Measurements from ENCODE around the gene HEATR3.
"Not testable (repeated sequence)": the region's sequence is repeated elsewhere in the genome, so short reads cannot be mapped to it uniquely, and the experiment has no call there.

HEATR3 gene

DNA sequence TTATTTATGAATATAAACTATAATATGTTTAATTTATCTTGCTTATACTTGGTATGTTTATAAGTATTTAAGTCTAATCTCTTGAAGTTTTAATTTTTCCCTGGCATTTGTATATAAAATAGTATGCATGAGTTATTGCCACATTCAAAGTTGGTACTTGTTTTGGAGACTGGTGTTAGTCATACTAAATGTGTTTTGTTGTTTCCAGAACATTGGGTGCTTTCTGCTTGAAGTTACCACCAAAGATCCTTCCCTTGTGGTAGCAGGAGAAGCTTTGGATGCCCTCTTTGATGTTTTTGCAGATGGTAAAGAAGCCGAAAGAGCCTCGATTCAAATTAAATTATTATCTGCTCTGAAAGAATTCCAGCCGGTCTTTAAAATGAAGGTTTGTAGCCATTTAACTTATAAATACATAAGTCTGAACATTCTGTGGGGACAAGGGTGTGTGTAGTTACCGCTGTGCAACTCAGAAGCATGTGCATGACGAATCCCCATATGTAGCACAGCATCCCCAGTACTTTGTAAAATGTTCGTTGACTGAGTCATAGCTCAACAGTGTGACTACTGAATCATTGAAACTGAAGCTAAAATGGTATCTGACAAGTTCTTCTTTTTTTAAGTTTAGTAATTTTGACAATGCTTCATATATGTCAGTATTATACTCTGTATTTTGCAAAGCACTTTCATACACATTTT is 36.4 kb downstream of the HEATR3 start:
- no peak for DNase-seq (ENCODE audit: low read depth)

DNA sequence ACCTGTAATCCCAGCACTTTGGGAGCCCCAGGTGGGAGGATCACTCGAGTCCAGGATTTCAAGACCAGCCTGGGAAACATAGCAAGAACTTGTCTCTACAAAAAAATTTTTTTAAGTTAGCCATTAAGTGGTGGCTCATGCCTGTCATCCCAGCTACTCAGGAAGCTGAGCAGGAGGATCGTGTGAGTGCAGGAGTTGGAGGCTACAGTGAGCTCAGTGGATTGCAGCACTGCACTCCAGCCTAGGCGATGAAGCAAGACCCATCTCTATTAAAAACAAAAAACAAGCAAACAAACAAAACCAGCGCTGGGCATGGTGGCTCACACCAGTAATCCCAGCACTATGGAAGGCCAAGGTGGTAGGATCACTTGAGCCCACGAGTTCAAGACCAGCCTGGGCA is 38.0 kb downstream of the HEATR3 start:
- DNase-seq (ENCODE audit: low read depth): no peak

DNA sequence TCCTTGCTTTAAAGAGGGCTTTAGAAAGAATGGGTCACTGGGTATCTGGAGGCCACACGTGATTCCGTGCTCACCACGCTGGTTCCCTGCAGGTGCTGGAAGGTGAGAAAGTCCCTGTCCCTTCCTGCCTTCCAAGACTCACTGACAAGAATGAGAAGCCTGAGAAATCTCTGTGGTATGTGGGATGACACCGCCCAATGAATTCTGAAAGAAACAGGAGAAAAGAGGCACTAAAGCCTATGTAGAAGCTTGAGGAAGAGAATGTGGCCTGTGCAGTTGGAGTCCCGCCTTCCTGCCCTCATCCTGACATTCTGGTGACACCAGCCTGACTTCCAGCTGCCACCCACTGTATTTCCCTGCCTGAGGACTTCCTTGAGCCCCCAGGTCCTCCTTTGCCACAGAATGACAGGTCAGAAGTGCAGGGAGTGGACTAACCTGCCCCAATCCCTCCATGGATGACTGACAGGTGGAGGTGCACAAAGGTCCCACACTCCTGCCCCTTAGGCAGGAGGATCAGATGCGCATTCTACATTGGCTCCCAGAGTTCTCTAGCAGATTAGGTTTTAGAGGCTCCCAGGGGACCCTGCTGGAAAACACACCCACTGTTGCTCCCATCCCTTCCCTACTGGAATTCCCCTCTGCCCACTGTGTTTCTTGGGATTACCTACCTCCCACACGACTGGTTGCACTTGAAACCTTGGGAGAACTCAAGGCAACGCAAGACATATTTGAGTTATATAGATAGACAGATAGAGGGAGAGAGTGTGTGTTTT is 48.8 kb downstream of the HEATR3 start:
- no peak for DNase-seq (ENCODE audit: low read depth)

DNA sequence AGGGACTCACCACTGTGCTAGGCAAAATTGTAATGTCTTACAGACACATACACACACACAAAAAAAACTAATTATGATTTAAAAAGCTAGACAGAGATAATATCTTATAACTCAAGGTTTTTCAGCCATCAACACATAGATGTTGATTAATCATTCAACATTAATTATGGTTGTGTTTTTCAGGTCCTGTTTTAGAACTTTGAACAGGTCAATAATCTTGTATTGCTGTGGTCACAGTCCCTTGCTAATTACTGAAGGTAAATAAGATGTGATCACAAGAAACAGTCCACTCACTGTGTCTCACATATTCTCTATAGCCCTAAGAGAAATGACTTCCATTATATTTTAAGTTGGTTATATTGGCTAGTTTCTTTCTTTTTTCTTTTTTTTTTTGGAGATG is 54.9 kb downstream of the HEATR3 start:
- DNase-seq (ENCODE audit: low read depth): no peak

DNA sequence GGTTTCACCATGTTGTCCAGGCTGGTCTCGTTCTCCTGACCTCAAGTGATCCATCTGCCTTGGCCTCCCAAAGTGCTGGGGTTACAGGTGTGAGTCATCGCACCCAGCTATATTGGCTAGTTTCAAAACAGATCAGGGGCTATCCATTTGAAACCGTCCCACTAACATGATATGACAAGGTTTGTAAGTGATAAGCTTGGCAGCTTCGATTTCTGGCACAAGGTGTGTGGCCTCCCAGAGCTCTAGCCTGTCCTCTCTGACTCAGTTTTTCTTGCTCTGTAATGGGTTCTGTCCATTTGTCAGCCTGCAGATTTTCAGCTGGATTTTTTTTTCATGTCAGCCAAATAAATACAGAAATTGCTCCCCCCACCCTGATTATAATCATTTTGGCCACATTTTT is 55.5 kb downstream of the HEATR3 start:
- no peak for DNase-seq (ENCODE audit: low read depth)

DNA sequence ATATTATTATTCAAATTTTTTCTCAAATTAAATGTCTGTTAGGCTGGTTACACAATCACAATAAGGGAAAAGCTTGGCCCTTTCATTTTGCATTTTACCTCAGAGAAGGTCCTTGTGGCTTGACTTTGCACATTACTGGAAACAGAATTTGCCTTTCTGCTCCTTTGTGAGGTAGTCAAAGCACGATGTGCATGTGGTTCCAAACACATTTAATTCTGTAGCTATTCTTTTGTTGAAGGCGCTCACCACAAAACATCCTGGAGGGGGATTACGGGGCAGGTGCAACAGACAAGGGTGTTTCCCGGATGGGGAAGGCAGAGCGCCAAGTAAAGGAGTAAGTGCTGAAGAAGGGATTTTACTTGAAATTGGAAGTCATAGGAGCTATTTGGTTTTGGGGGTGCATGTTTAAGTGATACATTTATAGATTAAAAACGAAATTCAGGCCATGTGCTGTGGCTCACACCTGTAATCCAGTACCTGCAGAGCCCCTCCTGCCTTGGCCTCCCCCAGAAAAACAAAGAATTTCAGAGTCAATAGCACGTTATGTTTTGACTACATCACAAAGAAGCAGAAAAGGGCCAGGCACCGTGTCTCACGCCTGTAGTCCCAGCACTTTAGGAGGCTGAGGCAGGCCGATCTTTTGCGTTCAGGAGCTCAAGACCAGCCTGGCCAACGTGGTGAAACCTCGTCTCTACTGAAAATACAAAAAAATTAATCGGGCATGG is 56.1 kb downstream of the HEATR3 start:
- DNase-seq (ENCODE audit: low read depth): no peak

DNA sequence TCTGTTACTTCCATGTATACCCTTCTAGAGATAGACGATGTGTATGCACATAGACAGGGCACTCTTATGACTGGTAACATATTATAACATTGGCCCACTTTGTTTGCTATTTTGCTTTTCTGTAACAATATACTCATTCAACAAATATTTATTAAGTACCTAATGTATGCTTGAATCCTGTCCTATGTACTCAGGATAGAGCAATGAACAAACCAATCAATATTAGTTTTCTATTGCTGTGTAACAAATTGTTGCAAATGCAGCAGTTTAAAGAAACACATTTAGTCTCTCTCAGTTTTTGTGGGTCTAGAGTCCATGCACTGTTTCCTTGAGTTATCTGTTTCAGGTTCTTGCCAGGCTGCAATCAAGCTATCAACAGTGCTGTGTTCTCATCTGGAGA is 57.6 kb downstream of the HEATR3 start:
- no peak for DNase-seq (ENCODE audit: low read depth)

DNA sequence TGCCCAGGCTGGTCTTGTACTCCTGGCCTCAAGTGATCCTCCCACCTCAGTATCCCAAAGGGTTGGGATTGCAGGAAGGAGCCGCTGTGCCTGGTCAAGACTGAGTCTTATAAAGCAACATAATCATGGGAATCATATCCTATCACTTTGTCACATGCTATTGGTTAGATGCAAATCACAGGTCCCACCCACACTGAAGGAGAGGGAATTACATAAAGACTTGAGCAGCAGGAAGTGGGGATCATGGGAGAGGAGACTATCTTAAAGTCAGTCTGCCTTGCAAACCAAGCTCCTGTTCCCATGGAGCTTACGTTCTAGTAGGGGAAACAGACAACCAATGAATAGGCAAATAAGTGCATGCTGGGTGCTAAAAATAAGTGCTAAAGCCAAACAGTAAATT is 59.0 kb downstream of the HEATR3 start:
- no peak for DNase-seq (ENCODE audit: low read depth)

DNA sequence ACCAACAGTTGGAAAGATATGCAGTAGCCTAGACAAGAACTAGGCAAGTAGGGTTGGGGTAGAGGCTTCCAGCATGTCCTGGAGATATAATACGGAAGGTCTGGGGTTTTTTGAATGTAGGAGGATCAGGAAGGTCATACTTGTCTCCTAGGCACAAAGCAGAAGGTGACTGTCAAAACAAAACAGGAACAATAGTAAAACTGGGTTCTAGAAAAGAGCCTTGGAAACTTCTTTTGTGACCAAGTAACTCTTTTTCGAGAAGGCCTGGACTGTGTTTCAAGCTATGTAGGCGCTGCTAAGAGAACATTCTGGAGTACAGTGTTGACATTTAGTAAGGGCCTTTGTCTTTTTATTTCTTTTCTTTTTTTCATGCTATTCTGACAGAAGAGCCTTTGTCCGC is 60.4 kb downstream of the HEATR3 start:
- no peak for DNase-seq (ENCODE audit: low read depth)

DNA sequence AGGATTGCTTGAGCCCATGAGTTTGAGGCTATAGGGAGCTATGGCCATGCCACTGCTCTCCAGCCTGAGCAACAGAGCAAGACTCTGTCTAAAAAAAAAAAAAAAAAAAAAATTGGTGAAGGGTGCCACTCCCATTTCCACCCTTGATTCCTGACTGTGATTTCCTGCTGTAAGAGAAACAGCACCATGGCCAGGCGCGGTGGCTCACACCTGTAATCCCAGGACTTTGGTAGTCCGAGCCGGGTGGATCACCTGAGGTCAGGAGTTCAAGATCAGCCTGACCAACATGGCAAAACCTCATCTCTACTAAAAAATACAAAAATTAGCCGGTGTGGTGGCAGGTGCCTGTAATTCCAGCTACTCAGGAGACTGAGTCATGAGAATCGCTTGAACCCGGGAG is 66.8 kb downstream of the HEATR3 start:
- DNase-seq (ENCODE audit: low read depth): not testable (repeated sequence)

DNA sequence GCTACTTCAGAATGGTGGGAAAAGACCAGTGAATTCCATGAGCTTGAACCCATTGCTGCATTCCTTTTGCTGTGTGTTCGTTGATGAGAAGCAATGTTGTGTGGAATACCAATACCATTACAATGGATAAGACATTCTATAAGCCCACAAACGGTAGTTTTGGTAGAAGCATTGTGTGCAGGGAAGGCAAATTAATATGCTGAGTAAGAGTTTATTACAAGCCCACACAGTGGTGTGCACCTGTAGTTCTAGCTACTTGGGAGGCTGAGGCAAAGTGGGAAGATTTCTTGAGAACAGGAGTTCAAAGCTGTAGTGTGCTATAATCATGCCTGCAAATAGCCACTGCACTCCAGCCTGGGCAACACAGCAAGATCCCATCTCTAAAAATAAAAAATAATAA is 67.4 kb downstream of the HEATR3 start:
- no peak for DNase-seq (ENCODE audit: low read depth)

DNA sequence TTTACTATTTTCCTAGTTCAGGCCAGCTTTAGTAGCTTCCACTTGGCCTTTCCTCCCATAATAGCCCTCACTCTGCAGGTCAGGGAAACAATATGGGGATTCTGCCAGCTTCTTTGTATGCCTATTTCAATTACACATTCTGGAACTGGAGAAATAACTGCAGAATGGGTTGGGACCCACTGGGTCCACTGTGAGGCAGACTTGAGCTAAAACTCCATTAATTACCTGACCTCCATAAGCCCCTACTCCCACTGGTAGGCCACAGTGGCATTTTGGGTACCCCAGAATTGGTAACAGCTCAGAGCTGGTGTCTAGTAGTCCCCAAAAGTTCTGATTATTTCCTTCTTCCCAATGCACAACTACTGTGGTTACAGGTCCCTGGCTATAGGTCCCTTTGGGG is 70.6 kb downstream of the HEATR3 start:
- DNase-seq (ENCODE audit: low read depth): no peak

DNA sequence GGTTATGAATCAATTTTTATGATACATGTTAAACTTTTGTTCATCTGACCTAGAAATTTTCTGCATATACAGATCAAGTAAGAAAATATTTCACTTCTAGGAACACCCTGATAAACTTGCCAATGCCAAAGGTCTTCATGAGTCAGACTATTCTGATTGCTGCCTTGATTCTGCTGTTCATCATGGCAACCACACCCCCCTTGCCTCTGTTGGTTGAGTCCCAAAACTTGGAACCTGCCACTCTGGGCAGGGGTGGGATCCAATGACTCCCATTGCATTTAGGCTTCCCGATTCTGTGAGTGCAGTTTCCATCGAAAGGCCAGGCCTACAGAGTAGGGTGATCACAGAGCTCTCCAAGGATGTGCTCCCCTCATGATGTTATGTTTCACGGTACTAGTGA is 71.5 kb downstream of the HEATR3 start:
- DNase-seq (ENCODE audit: low read depth): no peak

DNA sequence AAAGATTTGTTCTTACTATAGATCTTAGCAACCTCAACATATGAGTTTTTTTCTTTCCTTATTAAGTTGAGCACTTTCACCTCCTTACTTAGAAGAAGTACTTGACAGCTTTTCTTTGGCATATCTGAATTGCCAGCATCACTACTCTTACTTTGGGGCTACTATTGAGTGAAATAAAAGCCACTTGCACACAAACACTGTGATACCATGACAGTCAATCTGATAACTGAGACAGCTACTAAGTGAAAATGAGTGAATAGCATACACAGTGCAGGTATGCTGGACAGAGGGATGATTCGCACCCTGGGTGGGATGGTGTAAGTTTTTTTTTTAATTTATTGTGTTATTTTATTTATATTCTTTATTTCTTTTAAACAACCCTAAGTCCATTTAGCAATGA is 73.8 kb downstream of the HEATR3 start:
- DNase-seq (ENCODE audit: low read depth): no peak

DNA sequence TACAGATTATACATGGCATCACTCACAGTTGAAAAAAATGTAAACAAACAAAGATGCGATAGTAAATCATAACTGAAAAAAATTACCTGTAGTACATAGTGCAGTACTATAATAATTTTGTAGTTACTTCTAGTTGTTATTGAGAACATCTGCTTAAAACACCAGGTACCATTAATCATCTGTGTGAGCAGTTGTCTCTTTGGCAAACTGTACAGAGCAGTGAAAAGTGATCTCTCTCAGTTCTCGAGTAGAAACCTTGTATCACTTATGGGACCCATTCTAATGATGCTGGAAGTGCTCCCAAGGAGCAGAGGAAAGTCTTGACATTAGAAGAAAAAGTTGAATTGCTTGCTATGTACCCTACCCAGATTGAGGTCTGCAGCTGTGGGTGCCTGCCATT is 78.4 kb downstream of the HEATR3 start:
- no peak for DNase-seq (ENCODE audit: low read depth)

DNA sequence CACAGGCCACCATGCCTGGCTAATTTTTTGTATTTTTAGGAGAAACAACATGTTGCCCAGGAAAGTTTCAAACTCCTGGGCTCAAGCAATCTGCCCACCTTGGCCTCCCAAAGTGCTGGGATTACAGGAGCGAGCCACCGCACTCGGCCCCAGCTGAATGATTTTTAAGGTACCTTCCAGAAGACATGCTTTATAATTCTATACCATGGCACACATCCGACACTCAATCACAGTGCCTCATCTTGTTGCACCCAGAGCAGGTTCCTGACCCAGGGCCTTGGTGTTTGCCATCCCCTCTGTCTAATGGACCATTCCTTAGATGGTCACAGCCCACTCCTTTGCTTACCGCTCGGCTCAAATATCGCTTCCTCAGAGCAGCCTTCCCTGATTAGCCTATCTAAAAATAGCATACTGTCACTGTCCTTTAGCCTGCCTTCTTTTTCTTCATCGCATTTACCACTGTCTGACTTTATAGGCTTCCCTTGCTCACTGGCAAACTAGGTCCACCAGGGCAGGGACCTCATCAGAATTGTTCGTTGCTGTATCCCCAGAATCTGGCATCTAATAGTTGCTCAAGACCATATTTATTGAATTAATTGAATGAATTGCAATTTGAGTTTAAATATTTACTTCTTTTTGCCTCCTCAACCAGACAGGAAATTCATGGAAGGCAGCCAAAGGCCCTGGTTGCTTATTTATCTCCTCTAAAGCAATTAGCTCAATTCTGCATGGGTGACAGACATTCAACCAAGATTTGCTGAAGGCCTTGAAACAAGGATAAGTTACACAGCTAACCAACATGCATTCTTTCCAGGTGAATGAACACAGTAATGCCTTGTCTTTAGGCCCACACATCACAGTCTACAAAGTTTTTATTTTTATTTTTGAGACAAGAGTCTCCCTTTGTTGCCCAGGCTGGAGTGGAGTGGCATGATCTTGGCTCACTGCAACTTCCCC is 81.0 kb downstream of the HEATR3 start:
- DNase-seq (ENCODE audit: low read depth): no peak

DNA sequence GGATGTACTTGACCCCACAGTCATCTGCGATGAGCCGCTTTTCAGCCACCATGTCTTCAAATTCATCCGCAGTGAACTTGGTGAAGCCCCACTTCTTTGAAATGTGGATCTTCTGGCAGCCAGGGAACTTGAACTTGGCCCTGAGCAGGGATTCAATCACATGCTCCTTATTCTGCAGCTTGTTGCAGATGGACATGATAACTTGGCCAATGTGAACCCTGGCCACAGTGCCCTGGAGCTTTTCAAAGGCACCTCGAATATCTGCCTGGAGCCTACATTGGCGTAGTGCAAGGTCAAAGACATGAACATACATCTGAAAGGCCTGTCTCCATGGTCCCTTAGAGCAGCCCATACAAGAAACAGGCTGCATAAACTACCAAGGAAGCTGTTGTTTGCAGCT is 85.6 kb downstream of the HEATR3 start:
- no peak for DNase-seq (ENCODE audit: low read depth)

DNA sequence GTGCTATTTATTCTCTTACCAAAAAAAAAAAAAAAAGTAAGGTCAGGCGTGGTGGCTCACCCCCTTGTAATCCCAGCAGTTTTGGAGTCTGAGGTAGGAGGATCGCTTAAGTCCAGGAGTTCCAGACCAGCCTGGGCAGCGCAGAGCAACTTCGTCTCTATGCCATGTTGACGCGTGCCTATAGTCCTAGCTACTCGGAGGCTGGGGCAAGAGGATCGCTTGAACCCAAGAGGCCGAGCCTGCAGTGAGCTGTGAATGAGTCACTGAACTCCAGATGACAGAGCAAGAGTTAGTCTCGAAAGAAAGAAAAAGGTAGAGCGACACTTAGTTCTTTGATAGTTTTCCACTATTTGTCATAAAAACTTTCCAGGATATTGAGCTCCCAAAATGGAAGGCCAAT is 86.0 kb downstream of the HEATR3 start:
- DNase-seq (ENCODE audit: low read depth): no peak

DNA sequence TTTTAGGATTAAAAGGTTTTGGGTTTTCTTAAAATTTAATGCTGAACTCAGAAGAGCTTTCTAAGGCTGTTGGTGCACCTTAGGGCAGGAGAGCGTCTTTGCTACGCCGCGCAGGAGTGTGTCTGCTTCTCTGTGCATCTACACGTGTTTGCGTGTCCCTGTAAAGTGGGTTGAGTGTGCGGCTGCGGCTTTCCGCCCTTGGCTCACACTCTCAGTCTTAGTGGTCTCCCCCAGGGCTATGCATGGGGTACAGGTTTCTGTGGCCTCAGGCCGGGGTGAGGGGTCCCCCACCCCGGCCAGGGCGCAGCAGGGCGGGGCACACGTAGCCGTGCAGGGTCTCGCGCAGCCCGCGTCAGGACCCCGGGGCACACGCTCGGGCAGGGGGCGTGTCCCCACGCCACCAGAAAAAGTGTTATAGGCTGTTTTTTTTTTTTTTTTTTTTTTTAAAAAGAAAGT is 86.6 kb downstream of the HEATR3 start:
- peak; percentile 63 for DNase-seq (ENCODE audit: low read depth)

DNA sequence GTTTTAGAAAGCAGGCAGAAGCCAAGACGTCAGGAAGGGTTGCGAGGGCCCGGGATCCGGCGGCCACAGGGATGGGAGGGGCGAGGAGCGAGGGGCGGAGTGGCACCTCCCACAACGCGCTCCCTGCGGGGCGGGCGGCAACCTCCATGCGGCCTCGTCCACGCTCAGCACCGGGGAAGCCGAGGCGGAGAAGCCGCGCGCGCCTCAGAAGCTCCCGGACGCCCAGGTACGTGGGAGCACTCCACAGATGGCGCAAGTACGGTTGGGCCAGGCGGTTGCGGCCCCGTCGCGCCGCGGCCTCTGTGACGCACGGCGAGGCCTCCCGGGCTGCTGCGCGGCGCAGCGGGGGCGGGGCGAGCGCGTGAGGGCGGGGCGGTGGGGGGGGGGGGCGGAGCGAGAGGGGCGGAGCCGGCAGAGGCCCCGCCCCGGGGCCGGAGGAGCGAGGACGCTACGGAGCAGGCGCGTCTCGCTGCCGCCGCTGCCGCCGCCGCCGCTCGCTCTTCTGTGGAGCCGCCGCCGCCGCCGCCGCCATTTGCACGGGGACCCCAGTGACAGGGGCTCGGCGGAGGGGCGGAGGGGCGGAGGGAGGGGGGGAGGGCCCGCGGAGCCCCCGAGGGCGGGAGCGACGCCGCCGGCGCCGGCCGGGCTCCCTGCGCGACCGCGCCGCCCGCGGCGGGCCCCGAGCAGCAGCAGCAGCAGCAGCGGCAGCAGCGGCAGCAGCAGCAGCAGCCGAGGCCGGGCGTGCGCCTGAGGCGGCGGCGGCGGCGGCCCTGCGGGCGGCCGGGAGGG is 87.2 kb downstream of the HEATR3 start, which contains the start of gene TENT4B:
TSS of gene TENT4B (plus strand) at position 500 of the 789 bp plus-strand sequence. CDS start 316 bp downstream, outside the sequence.
- peak; percentile 85 for DNase-seq (ENCODE audit: low read depth)
